H9 (cell line): ENCODE data around the gene NTPCR. TPM values are rescaled to one million over a fixed set of nuclear protein-coding genes. Genes with fewer than 3 reads are reported as not detected.
A peak's percentile ranks its signal among the peaks of the same experiment; 100 is the strongest.

Source experiments
- DNase-seq: peaks from one replicate; pipeline ENCODE4 v3.0.0-alpha.2; 2017
- H2AFZ ChIP-seq: one replicate; pipeline ENCODE4 v1.6.1; 2013; ENCODE audit warnings: mild to moderate bottlenecking, low read length, control low read depth, moderate library complexity
- H2AK5ac ChIP-seq: 2 replicates; pipeline ENCODE4 v1.6.1; 2013; ENCODE audit warnings: low read length, control low read depth, mixed read lengths; ENCODE audit not compliant: insufficient read length
- H2BK120ac ChIP-seq: one replicate; pipeline ENCODE4 v1.6.1; 2013; ENCODE audit warnings: low read depth, mild to moderate bottlenecking, low read length, control low read depth, inconsistent platforms; ENCODE audit not compliant: poor library complexity, severe bottlenecking
- H2BK12ac ChIP-seq: 2 replicates; pipeline ENCODE4 v1.6.1; 2013; ENCODE audit warnings: low read length, control low read depth, mixed read lengths, low read depth; ENCODE audit not compliant: insufficient read length
- H2BK15ac ChIP-seq: 2 replicates; pipeline ENCODE4 v1.6.1; 2013; ENCODE audit warnings: low read depth, low read length, control low read depth
- H2BK20ac ChIP-seq: one replicate; pipeline ENCODE4 v1.6.1; 2013; ENCODE audit warnings: low read depth, mild to moderate bottlenecking, low read length, control low read depth, inconsistent platforms; ENCODE audit not compliant: poor library complexity, severe bottlenecking
- H2BK5ac ChIP-seq: 2 replicates; pipeline ENCODE4 v1.6.1; 2013; ENCODE audit warnings: low read length, control low read depth, mixed read lengths; ENCODE audit not compliant: insufficient read length
- H3K14ac ChIP-seq: 2 replicates; pipeline ENCODE4 v1.6.1; 2013; ENCODE audit warnings: low read length, control low read depth; ENCODE audit not compliant: insufficient read depth
- H3K18ac ChIP-seq: 2 replicates; pipeline ENCODE4 v1.6.1; 2013; ENCODE audit warnings: low read depth, mild to moderate bottlenecking, mixed read lengths, low read length, control low read depth; ENCODE audit not compliant: insufficient read length
- H3K23ac ChIP-seq: 2 replicates; pipeline ENCODE4 v1.6.1; 2013; ENCODE audit warnings: low read length, control low read depth, mixed read lengths, low read depth; ENCODE audit not compliant: insufficient read length
- H3K23me2 ChIP-seq: 2 replicates; pipeline ENCODE4 v1.6.1; 2013; ENCODE audit warnings: low read depth, mild to moderate bottlenecking, mixed read lengths, low read length, control low read depth; ENCODE audit not compliant: insufficient read length, poor library complexity, severe bottlenecking
- H3K27ac ChIP-seq: 2 replicates; pipeline ENCODE4 v1.5.1; 2013; ENCODE audit warnings: low read length, control low read depth, mixed read lengths, low read depth; ENCODE audit not compliant: insufficient read length
- H3K27me3 ChIP-seq: 2 replicates; pipeline ENCODE4 v1.6.1; 2013; ENCODE audit warnings: low read length, control low read depth, inconsistent platforms; ENCODE audit not compliant: insufficient read depth
- H3K4ac ChIP-seq: 2 replicates; pipeline ENCODE4 v1.6.1; 2013; ENCODE audit warnings: low read depth, mild to moderate bottlenecking, control low read depth, inconsistent platforms, low read length, moderate library complexity
- H3K4me1 ChIP-seq: 2 replicates; pipeline ENCODE4 v1.6.1; 2013; ENCODE audit warnings: low read length, control low read depth, inconsistent platforms; ENCODE audit not compliant: insufficient read depth
- H3K4me2 ChIP-seq: 2 replicates; pipeline ENCODE4 v1.6.1; 2013; ENCODE audit warnings: low read length, control low read depth, mixed read lengths; ENCODE audit not compliant: insufficient read length, insufficient read depth
- H3K56ac ChIP-seq: 2 replicates; pipeline ENCODE4 v1.6.1; 2013; ENCODE audit warnings: low read depth, mild to moderate bottlenecking, mixed read lengths, low read length, control low read depth; ENCODE audit not compliant: insufficient read length
- H3K79me1 ChIP-seq: 2 replicates; pipeline ENCODE4 v1.6.1; 2013; ENCODE audit warnings: low read depth, mild to moderate bottlenecking, moderate library complexity, low read length, control low read depth, inconsistent platforms; ENCODE audit not compliant: insufficient read depth, poor library complexity, severe bottlenecking
- H3K79me2 ChIP-seq: 2 replicates; pipeline ENCODE4 v1.6.1; 2013; ENCODE audit warnings: low read length, control low read depth, inconsistent platforms; ENCODE audit not compliant: insufficient read depth
- H3K9ac ChIP-seq: 2 replicates; pipeline ENCODE4 v1.6.1; 2013; ENCODE audit warnings: low read length, control low read depth, mixed read lengths; ENCODE audit not compliant: insufficient read length; ENCODE audit errors: extremely low read depth
- H3K9me3 ChIP-seq: one replicate; pipeline ENCODE4 v1.6.1; 2013; ENCODE audit warnings: low read depth, low read length, inconsistent platforms; ENCODE audit not compliant: control insufficient read depth
- H3T11ph ChIP-seq: one replicate; pipeline ENCODE4 v1.6.1; 2013; ENCODE audit warnings: mild to moderate bottlenecking, low read length, control low read depth, inconsistent platforms
- H4K20me1 ChIP-seq: one replicate; pipeline ENCODE4 v1.6.1; 2013; ENCODE audit not compliant: control insufficient read depth, insufficient read length, insufficient read depth
- H4K5ac ChIP-seq: 2 replicates; pipeline ENCODE4 v1.6.1; 2013; ENCODE audit warnings: low read depth, mild to moderate bottlenecking, mixed read lengths, low read length, control low read depth; ENCODE audit not compliant: insufficient read length
- H4K8ac ChIP-seq: replicated peaks from 2 replicates; pipeline ENCODE4 v1.6.1; 2013; ENCODE audit warnings: low read length, control low read depth, mixed read lengths, low read depth; ENCODE audit not compliant: insufficient read length
- H4K91ac ChIP-seq: 2 replicates; pipeline ENCODE4 v1.6.1; 2013; ENCODE audit warnings: low read depth, mild to moderate bottlenecking, moderate library complexity, mixed read lengths, low read length, control low read depth; ENCODE audit not compliant: insufficient read length
- H3K27ac Mint-ChIP-seq, 3 experiments: 2 replicates in 2 of 3; 3 replicates in 1 of 3; pipeline ENCODE4 v1.8.0; 2020 to 2021; ENCODE audit warnings: mixed read lengths in 3 of 3, mild to moderate bottlenecking in 1 of 3, moderate library complexity in 1 of 3
- H3K27me3 Mint-ChIP-seq: 2 replicates; pipeline ENCODE4 v1.8.0; 2021; ENCODE audit warnings: low read depth, mild to moderate bottlenecking, moderate library complexity, mixed read lengths
- H3K36me3 Mint-ChIP-seq, 3 experiments: 2 replicates in 2 of 3; 3 replicates in 1 of 3; pipeline ENCODE4 v1.8.0; 2020 to 2021; ENCODE audit warnings: low read depth in 3 of 3, mixed read lengths in 3 of 3; ENCODE audit not compliant: insufficient read depth in 1 of 3
- H3K4me1 Mint-ChIP-seq, 2 experiments: 2 replicates each; pipeline ENCODE4 v1.8.0; 2020; ENCODE audit warnings: mixed read lengths in 2 of 2
- H3K4me3 Mint-ChIP-seq, 2 experiments: 2 replicates in 1 of 2; 3 replicates in 1 of 2; pipeline ENCODE4 v1.8.0; 2020 to 2021; ENCODE audit warnings: mild to moderate bottlenecking in 2 of 2, mixed read lengths in 2 of 2, moderate library complexity in 1 of 2
- H3K9me3 Mint-ChIP-seq, 2 experiments: 2 replicates in 1 of 2; 3 replicates in 1 of 2; pipeline ENCODE4 v1.8.0; 2020; ENCODE audit warnings: mild to moderate bottlenecking in 2 of 2, mixed read lengths in 2 of 2, moderate library complexity in 1 of 2
- WGBS: extraction: QIAGEN DNeasy Blood & Tissue Kit; methylation state at CpG from one replicate; pipeline ENCODE4 v1.1.7; 2013; ENCODE audit warnings: missing lambda C conversion rate, low lambda C conversion rate, mixed read lengths; ENCODE audit not compliant: insufficient read length; ENCODE audit errors: extremely low coverage; 5-methylcytosine and 5-hydroxymethylcytosine counted together
- total RNA-seq: library from RNA; stranded (reverse); gene quantifications from 2 replicates; pipeline ENCODE4 v1.2.1, GENCODE V29; 2021
- TF ChIP-seq, protein P1 (sequence below): fragments of 200-600 bp; sonication (generic); conservative IDR thresholded peaks from 3 replicates; pipeline ENCODE4 v1.8.0; 2021; ENCODE audit warnings: antibody characterized with exemption, mild to moderate bottlenecking

The NTPCR gene
- total RNA-seq, 1 experiment from 2014 or later = 87.4 TPM

- Mint-ChIP-seq H3K27ac (peak overlapping the region in 1 of 3 experiments; percentile 53; a peak in 1 of 7 replicates), H3K36me3 (peaks cover 28 to 40% (median 40%) of the 10 kb centered on the region in 3 experiments), H3K4me1 (peaks cover 30 to 35% of the 10 kb centered on the region in 2 experiments), H3K27me3 (no peaks in the 10 kb centered on the region), H3K4me3 (no peak overlapping the region), H3K9me3 (peaks cover 10% of the 10 kb centered on the region in 2 experiments; a peak in 4 of 5 replicates)
- H3K14ac ChIP-seq = no peak overlapping the region
- no peak overlapping the region for H3K56ac ChIP-seq
- peaks cover 4% of the 10 kb centered on the region; the same call in 1 of the 2 replicates for H3K4me1 ChIP-seq
- peaks cover 11% of the 10 kb centered on the region; the same call in 1 of the 2 replicates for H3K79me2 ChIP-seq
- no peak overlapping the region for H3T11ph ChIP-seq
- no peak overlapping the region for H3K9ac ChIP-seq
- H4K20me1 ChIP-seq = no peaks in the 10 kb centered on the region
- no peak overlapping the region for H3K18ac ChIP-seq
- H2BK5ac ChIP-seq = no peak overlapping the region
- no peak overlapping the region for H2AK5ac ChIP-seq
- H3K23me2 ChIP-seq = peaks cover 3% of the 10 kb centered on the region
- no peaks in the 10 kb centered on the region for H3K9me3 ChIP-seq
- H2BK120ac ChIP-seq = no peak overlapping the region
- no peaks in the 10 kb centered on the region for H3K27me3 ChIP-seq
- no peak overlapping the region for H4K91ac ChIP-seq
- H2BK12ac ChIP-seq = no peak overlapping the region
- DNase-seq = no peak
- H3K79me1 ChIP-seq = peaks cover 11% of the 10 kb centered on the region
- H3K4me2 ChIP-seq = no peak overlapping the region
- no peak overlapping the region for H4K8ac ChIP-seq
- H2AFZ ChIP-seq = no peak overlapping the region
- H2BK15ac ChIP-seq = no peak overlapping the region
- no CpG with 5 or more reads among the region's 4 CpGs for WGBS
- no peak overlapping the region for H2BK20ac ChIP-seq
- no peak overlapping the region for H3K27ac ChIP-seq
- no peak overlapping the region for H4K5ac ChIP-seq
- TF ChIP-seq, protein P1, sequence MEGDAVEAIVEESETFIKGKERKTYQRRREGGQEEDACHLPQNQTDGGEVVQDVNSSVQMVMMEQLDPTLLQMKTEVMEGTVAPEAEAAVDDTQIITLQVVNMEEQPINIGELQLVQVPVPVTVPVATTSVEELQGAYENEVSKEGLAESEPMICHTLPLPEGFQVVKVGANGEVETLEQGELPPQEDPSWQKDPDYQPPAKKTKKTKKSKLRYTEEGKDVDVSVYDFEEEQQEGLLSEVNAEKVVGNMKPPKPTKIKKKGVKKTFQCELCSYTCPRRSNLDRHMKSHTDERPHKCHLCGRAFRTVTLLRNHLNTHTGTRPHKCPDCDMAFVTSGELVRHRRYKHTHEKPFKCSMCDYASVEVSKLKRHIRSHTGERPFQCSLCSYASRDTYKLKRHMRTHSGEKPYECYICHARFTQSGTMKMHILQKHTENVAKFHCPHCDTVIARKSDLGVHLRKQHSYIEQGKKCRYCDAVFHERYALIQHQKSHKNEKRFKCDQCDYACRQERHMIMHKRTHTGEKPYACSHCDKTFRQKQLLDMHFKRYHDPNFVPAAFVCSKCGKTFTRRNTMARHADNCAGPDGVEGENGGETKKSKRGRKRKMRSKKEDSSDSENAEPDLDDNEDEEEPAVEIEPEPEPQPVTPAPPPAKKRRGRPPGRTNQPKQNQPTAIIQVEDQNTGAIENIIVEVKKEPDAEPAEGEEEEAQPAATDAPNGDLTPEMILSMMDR = no peak
- no peak overlapping the region for H3K23ac ChIP-seq
- no peak overlapping the region for H3K4ac ChIP-seq
Observed at GRCh38 chr1:232954594-232955365, 4.4 kb downstream of the NTPCR start.
